Neural crest cell (in vitro differentiated cells): ENCODE results near the gene DBNDD1. TPM values are rescaled to one million over a fixed set of nuclear protein-coding genes. Genes with fewer than 3 reads are reported as not detected.

ENCODE experiments used
- DNase-seq: peaks from one replicate; pipeline ENCODE4 v3.0.0; 2021; ENCODE audit warnings: low read depth, mixed read lengths, low spot score
- H3K27ac Mint-ChIP-seq: one replicate; pipeline ENCODE4 v1.8.0; 2021; ENCODE audit warnings: mild to moderate bottlenecking, mixed read lengths; ENCODE audit not compliant: unreplicated experiment
- H3K27me3 Mint-ChIP-seq: 2 replicates; pipeline ENCODE4 v1.8.0; 2021; ENCODE audit warnings: low read depth, mild to moderate bottlenecking, mixed read lengths
- H3K36me3 Mint-ChIP-seq: 2 replicates; pipeline ENCODE4 v1.8.0; 2021; ENCODE audit warnings: low read depth, mild to moderate bottlenecking, mixed read lengths
- H3K4me1 Mint-ChIP-seq: 2 replicates; pipeline ENCODE4 v1.8.0; 2021; ENCODE audit warnings: mixed read lengths
- H3K4me3 Mint-ChIP-seq: one replicate; pipeline ENCODE4 v1.8.0; 2021; ENCODE audit warnings: mild to moderate bottlenecking, mixed read lengths
- H3K9me3 Mint-ChIP-seq: 2 replicates; pipeline ENCODE4 v1.8.0; 2021; ENCODE audit warnings: mixed read lengths
- CTCF ChIP-seq: fragments of 200-600 bp; sonication (generic); conservative IDR thresholded peaks from 2 replicates; pipeline ENCODE4 v1.5.0; 2021; ENCODE audit warnings: antibody characterized with exemption, mild to moderate bottlenecking
- total RNA-seq: library from RNA; stranded (reverse); gene quantifications from 2 replicates; pipeline ENCODE4 v1.2.1, GENCODE V29; 2021

DBNDD1 gene
- total RNA-seq, 1 donor from 2014 or later = 4.9 TPM

GRCh38 chr16:90027611-90028010 is 8.4 kb upstream of the DBNDD1 start:
- no peak overlapping the region for H3K4me3 Mint-ChIP-seq
- H3K27ac Mint-ChIP-seq = no peak overlapping the region
- H3K4me1 Mint-ChIP-seq = peaks cover 17% of the 10 kb centered on the region
- H3K27me3 Mint-ChIP-seq = peaks cover 37% of the 10 kb centered on the region
- H3K36me3 Mint-ChIP-seq = peaks cover 7% of the 10 kb centered on the region
- TF ChIP-seq CTCF = no peak
- H3K9me3 Mint-ChIP-seq = peaks cover 8% of the 10 kb centered on the region
- DNase-seq = no peak

- H3K4me1 Mint-ChIP-seq = peaks cover 13% of the 10 kb centered on the region
- no peak overlapping the region for H3K4me3 Mint-ChIP-seq
- H3K9me3 Mint-ChIP-seq = no peaks in the 10 kb centered on the region
- no peak overlapping the region for H3K27ac Mint-ChIP-seq
- peaks cover 28% of the 10 kb centered on the region for H3K27me3 Mint-ChIP-seq
- H3K36me3 Mint-ChIP-seq = no peaks in the 10 kb centered on the region
- DNase-seq = no peak
- no peak for TF ChIP-seq CTCF
Observed at GRCh38 chr16:90026135-90026534, 6.9 kb upstream of the DBNDD1 start.

GRCh38 chr16:90023078-90023447 is 3.8 kb upstream of the DBNDD1 start:
- H3K27ac Mint-ChIP-seq = no peak overlapping the region
- peaks cover 22% of the 10 kb centered on the region for H3K4me1 Mint-ChIP-seq
- no peaks in the 10 kb centered on the region for H3K36me3 Mint-ChIP-seq
- H3K4me3 Mint-ChIP-seq = no peak overlapping the region
- no peak for TF ChIP-seq CTCF
- H3K27me3 Mint-ChIP-seq = peaks cover 35% of the 10 kb centered on the region
- no peak for DNase-seq
- H3K9me3 Mint-ChIP-seq = no peaks in the 10 kb centered on the region

- no peak for DNase-seq
- Mint-ChIP-seq H3K36me3 (no peaks in the 10 kb centered on the region), H3K4me3 (peak overlapping the region; percentile 82), H3K9me3 (no peaks in the 10 kb centered on the region), H3K27ac (no peak overlapping the region), H3K4me1 (peaks cover 22% of the 10 kb centered on the region), H3K27me3 (peaks cover 42% of the 10 kb centered on the region)
- TF ChIP-seq CTCF = no peak
Observed at GRCh38 chr16:90022209-90023077, 3.2 kb upstream of the DBNDD1 start.

- Mint-ChIP-seq H3K27ac (peak overlapping the region; percentile 57), H3K27me3 (peaks cover 43% of the 10 kb centered on the region), H3K36me3 (no peaks in the 10 kb centered on the region), H3K4me1 (peaks cover 22% of the 10 kb centered on the region), H3K9me3 (no peaks in the 10 kb centered on the region), H3K4me3 (peak overlapping the region; percentile 76)
- no peak for TF ChIP-seq CTCF
- no peak for DNase-seq
Observed at GRCh38 chr16:90020838-90021382, 1.7 kb upstream of the DBNDD1 start.
